ENCODE measurements around the gene TULP4.
"Not testable (repeated sequence)": the region's sequence is repeated elsewhere in the genome, so short reads cannot be mapped to it uniquely, and the experiment has no call there.

Gene TULP4

GRCh38 chr6:158398252-158399024 lies 86.2 kb downstream of the TULP4 start:
- DNase-seq = no peak

GRCh38 chr6:158399040-158399700 lies 86.9 kb downstream of the TULP4 start:
- DNase-seq = no peak

GRCh38 chr6:158402184-158402583 lies 89.9 kb downstream of the TULP4 start:
- no peak for DNase-seq

- DNase-seq = not testable (repeated sequence)
These were observed 93.1 kb downstream of the TULP4 start for GRCh38 chr6:158405321-158405831.

- DNase-seq = no peak
These were observed 93.7 kb downstream of the TULP4 start for GRCh38 chr6:158405933-158406332.

GRCh38 chr6:158406736-158407135 lies 94.5 kb downstream of the TULP4 start:
- DNase-seq = no peak

- no peak for DNase-seq
These were observed 95.7 kb downstream of the TULP4 start for GRCh38 chr6:158408013-158408412.

GRCh38 chr6:158408552-158409130 lies 96.4 kb downstream of the TULP4 start:
- DNase-seq = peak; percentile 70

- peak; percentile 18 for DNase-seq
These were observed 97.2 kb downstream of the TULP4 start for GRCh38 chr6:158409451-158409850.

GRCh38 chr6:158410784-158411183 lies 98.5 kb downstream of the TULP4 start:
- peak; percentile 34 for DNase-seq

- no peak for DNase-seq
These were observed 99.7 kb downstream of the TULP4 start for GRCh38 chr6:158411998-158412397.

- no peak for DNase-seq
These were observed 100.8 kb downstream of the TULP4 start for GRCh38 chr6:158413028-158413427.

GRCh38 chr6:158413814-158414565 lies 101.7 kb downstream of the TULP4 start:
- no peak for DNase-seq

GRCh38 chr6:158414851-158415262 lies 102.6 kb downstream of the TULP4 start:
- no peak for DNase-seq

GRCh38 chr6:158415666-158416065 lies 103.4 kb downstream of the TULP4 start:
- DNase-seq = no peak

- DNase-seq = no peak
These were observed 104.9 kb downstream of the TULP4 start for GRCh38 chr6:158416883-158417759.

GRCh38 chr6:158417760-158418098 lies 105.5 kb downstream of the TULP4 start:
- peak; percentile 52 for DNase-seq

GRCh38 chr6:158418501-158418900 lies 106.2 kb downstream of the TULP4 start:
- no peak for DNase-seq

- DNase-seq = no peak
These were observed 107.2 kb downstream of the TULP4 start for GRCh38 chr6:158419339-158419909.

GRCh38 chr6:158421381-158421780 lies 109.1 kb downstream of the TULP4 start:
- DNase-seq = no peak

GRCh38 chr6:158422629-158423238 lies 110.5 kb downstream of the TULP4 start:
- no peak for DNase-seq
